SU-DHL-6 (cell line): ENCODE data around the gene PFN3.

Experiments
- CTCF ChIP-seq: fragments of 200-600 bp; sonication (generic); IDR thresholded peaks from one replicate; pipeline ENCODE4 v1.5.1; 2017; ENCODE audit warnings: antibody characterized with exemption, mild to moderate bottlenecking, low read length, moderate library complexity; ENCODE audit not compliant: insufficient read depth, poor library complexity, severe bottlenecking
- EZH2phosphoT487 ChIP-seq: fragments of 200-600 bp; sonication (generic), shearing (Covaris generic); conservative IDR thresholded peaks from 2 replicates; pipeline ENCODE4 v1.6.1; 2018; ENCODE audit warnings: mild to moderate bottlenecking, antibody characterized with exemption, low read length, moderate library complexity, mixed read lengths

GRCh38 chr5:177355868-177356168, 44.6 kb downstream of the PFN3 start:
- TF ChIP-seq EZH2phosphoT487: no peak
- TF ChIP-seq CTCF: no peak
